HS-5 (cell line): ENCODE results near the gene KLHL26.

Experiments
- DNase-seq: peaks from one replicate; pipeline ENCODE4 v3.0.0-alpha.2; 2012; ENCODE audit warnings: low read depth

KLHL26 gene

GRCh38 chr19:18616023-18616422, 20.8 kb upstream of the KLHL26 start:
- DNase-seq, result no peak

- no peak for DNase-seq
Measured at GRCh38 chr19:18617562-18617961, 19.3 kb upstream of the KLHL26 start.

DNA sequence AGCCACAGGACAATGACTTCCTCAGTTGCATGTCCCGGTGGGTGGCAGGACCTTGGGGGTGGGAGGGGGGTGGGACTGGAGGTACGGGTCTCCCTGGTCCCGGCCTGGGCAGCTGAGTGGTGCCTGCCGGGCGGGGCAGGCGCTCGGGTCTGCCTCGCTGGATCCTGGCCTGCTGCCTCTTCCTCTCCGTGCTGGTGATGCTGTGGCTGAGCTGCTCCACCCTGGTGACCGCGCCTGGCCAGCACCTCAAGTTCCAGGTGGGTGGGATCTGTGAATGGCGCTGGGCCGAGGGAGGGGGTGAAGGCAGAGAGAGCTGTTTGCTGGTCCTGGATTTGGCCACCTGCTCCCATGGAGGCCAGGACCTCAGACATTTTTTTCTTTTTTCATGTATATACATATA, 18.6 kb upstream of the KLHL26 start:
- DNase-seq, result no peak

GRCh38 chr19:18620311-18620710, 16.5 kb upstream of the KLHL26 start:
- no peak for DNase-seq

DNA sequence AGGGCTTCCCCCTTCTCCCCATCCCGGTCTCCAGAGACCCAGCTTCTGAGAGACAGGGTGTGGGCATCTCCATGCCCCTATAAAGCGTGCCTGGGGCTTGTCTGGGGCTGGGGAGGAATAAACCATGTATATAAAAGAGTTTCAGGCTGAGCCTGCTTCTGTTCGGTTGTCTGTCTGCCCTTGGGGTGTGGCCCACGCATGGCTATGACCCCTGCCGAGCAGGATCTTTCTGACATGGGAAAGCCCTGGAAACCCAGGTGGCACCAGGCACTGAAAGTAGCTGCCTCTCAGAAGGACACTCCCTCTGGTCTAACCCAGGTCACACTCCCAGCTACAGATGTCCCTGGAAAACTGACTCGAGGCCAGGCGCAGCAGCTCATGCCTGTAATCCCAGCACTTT, 15.9 kb upstream of the KLHL26 start:
- no peak for DNase-seq

DNA sequence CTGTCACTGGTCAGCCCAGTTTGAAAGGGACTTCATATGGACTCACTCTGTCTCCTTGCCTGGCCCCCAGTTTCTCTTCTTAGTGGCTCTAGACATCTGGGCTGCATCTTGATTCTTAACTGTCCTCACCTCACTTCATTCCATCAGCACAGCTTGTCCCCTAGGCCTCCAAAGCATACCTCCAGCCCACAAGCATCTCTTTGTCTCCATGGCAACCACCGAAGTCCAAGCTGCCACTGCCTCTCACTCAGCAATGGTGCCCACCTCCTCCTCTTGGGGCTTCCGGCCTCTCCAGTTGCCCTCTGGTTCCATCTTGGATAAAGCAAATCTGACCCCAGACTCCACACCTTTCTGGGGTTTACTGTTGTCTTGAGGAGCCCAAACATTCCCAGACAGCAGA, 9.9 kb upstream of the KLHL26 start:
- no peak for DNase-seq

DNA sequence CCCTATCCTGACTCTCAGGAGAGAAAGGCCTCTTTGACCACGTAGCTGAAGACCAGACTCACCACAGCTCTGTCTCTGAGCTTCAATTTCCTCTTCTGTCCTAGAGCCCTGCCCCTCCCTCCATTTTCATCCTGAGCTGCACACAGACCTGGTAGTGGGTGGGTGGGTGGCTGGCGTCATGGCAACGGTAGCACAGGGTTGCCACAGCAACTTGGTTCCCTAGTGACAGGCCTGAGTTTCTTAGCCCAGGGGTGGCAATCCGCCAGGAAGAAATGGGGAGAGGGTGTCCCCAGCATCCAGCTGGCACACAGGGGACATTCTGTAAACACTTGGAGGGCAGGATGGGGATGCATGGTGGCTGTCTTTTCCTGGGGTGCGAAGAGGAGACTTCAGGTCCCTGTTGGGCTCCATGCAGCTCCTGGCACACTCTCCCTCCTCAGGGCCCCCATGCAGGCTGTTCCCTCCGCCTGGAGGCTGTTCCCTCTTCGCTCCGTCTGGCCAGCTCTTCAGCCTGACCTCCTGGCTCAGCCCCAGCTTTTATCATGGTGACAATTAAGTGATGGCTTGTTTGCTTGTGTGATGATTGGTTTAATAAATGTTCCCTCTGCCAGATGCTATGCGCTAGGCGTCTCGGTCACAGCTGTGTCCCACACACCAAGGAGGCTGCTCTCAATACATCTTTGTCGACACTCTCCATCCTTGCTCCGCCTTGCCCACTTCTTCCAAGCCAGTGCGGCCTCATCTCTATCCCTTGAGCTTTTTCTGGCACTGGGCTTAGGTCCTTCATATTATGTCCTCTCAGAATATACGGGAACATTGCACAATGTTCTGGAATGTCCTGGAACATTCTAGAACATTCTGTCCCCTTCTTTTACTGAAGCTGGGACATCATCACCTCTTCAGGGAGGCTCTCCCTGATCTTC, 7.4 kb upstream of the KLHL26 start:
- no peak for DNase-seq

- DNase-seq, result no peak
Measured at GRCh38 chr19:18633321-18633720, 3.5 kb upstream of the KLHL26 start.

DNA sequence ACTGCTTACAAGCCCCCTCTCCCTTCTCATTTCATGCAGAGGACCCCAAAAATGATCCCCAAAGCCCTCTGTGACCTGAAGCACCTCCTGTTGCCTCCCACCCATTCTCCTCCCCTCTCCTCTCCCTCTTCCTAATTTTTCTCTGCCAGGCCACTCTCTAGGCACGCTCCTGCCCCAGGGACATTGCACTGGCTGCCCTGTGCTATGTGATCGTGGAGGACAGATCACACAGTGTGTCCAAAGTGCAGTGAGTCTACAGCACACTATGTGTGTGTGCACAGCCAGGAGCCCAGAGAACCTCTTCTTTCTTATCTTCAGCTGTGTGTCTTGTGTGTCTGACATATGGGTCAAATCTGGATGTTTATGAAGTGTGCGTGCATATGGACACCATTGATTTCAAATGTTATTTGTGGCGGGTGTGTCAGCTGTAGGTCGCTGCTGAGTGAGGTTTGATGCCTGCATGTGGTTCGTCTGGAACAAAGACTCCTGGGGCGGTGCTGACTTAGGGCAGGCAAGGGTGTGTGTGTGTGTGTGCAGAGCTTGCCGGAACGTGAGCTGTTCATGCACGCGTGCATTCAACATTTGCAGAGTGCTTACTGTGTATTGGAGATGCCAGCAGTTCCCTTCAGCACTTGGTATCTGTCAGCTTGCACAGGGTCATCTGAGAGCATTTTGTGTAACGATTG, 2.1 kb upstream of the KLHL26 start:
- no peak for DNase-seq

- no peak for DNase-seq
Measured at GRCh38 chr19:18635831-18636182, 1.0 kb upstream of the KLHL26 start.

DNA sequence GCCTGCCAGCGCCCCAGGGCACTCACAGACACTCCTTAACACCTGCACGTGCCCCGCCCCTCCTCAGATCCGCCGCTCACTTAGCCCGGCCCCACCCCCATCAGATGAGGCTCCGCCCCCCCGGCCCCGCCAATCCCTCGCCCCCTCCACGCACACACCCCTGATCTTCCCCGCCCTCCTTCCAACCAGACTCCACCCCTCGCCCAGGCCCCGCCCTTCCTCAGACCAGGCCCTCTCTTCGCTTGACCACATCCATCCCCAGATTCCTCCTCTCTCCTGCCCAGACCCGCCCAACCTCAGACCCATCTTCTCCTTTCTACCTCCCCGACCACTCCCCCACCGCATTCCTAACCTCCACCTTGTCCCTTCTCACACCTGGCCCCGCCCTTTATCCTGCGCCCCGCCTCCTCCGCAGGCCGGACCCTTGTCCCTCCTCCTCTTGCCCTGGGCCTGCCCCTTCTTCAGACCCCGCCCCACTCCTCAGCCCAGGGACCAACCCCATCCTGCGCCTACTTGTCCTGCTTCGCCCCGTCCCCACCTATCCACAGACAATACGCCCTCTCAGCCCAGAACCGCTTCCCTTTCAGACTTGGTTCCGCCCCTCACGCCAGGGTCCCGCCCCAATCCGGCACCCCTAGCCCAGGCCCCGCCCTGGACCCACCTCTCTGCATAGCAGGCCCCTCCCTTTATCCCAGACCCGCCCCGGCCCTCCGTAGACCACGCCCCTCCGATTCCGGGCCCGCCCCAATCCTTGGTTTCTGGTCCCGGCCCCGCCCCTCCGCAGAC, 452 bp upstream of the KLHL26 start:
- peak; percentile 48 for DNase-seq

GRCh38 chr19:18637673-18638630, 1.1 kb downstream of the KLHL26 start:
- no peak for DNase-seq

GRCh38 chr19:18639706-18640243, 2.9 kb downstream of the KLHL26 start:
- no peak for DNase-seq

DNA sequence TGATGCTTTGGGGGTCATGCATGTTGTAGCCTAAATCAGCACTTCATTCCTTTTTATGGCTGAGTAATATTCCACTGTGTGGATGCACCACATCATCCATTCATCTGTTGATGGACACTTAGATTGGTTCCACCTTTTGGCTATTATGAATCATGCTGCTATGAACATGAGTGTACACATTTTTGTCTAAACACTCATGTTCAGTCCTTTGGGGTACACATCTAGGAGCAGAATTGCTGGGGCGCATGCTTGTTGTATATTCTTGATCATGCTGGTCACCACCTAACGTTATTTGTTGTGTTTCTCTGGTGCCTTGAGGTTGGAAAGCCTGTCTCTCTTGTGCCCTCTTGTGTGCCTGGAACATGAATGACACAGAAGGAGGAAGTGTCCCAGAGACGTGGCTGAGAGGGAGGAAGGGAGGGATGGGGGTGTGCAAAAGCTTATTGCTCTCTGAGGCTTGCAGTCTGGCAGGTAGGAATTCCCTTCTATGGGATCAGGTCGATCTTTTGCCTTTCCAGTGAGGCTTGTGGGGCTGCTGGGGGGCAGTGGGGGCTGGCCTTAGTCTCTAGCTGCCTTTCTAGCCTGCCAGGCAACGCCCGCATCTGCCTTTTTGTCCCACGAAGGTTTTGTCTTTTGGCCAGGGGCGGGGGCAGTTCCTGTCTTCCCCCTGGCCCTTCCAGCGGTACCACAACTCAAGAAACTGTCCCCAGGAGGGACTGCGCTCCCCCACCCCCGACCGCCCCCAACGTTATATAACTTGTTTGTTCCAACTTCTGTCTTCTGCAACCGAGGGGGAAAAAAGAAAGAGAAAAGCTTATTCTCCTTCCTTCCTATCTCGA, 7.6 kb downstream of the KLHL26 start:
- no peak for DNase-seq

- DNase-seq, result no peak
Measured at GRCh38 chr19:18645035-18645511, 8.2 kb downstream of the KLHL26 start.

DNA sequence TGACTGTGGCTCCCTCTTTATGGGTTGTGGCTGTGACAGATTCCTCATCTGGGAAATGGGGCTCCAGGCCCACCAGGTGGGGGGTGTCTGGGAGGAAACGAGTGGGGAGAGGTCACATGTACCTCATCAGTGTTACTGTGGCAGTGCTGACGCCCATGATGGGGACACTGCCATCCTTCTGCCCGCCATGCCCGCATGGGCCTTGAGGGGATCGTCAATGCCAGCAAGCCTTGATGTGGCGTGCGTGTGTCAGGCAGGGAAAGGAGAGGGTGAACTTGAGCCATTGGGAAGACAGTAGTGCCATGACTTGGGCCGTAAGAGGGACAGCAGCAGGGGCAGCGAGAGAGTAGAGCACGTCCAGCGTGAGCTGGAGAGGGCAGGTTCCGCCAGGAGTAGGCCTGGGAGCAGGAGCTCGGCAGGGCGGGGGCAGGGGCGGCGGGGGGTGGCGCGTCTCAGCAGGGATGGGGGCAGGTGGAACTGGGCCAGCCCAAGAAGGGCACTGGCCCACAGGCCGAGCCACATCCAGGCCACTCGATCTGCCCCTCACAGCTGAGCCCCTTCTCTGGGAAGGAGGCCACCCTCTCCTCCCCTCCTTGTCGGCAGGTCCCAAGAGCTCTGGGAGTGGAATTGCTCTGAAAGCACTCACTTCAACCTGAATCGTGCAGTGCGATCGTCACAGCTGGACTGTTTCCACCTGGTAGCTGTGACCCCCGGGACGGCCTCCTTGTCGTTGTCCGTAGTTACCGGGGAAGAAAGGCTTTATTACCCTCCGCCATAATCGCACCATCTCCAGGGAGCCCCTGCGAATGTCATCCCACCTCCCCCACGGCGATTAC, 9.9 kb downstream of the KLHL26 start:
- no peak for DNase-seq

- DNase-seq, result no peak
Measured at GRCh38 chr19:18647371-18647767, 10.5 kb downstream of the KLHL26 start.

DNA sequence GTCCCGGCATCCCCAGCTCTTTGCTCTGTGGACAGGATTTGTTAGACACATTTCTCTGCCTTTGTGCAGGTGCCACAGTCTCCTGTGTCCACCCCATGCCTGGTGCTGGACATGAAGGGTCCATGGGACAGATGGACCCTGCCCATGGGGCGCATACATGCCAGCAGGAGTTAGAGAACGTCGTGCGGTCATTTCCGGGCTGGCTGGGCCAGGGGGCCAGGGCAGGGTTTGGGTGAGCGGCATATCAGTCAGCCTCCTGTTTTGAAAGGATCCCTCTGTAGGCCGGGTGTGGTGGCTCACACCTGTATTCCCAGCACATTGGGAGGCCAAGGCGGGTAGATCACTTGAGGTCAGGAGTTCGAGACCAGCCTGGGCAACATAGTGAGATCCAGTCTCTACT, 11.0 kb downstream of the KLHL26 start:
- no peak for DNase-seq

DNA sequence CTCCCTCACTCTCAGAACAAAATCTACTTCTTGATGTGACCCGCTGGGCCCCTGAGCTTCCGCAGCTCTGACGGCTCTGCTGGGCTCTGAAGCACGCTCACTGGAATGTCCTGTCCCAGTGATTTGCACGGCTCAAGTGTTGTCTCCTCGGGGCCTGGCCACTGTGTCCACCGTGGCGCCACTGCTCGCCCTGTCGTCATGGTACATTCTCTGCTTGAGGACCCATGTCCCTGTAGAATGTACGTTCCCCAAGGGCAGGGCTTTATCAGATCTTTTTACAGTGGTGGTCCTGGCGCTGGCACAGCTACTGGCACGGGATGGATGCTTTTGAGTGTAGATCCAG, 12.1 kb downstream of the KLHL26 start:
- no peak for DNase-seq
